GM12872 (cell line): ENCODE results near the gene FNDC3B.

Experiments
- TF ChIP-seq, protein P1 (sequence below): IDR thresholded peaks from 3 replicates; pipeline ENCODE4 v1.5.1; 2011; ENCODE audit warnings: low read depth, mild to moderate bottlenecking, low read length, moderate library complexity; ENCODE audit not compliant: insufficient read depth

The FNDC3B gene

GRCh38 chr3:172332256-172333041, 293.1 kb downstream of the FNDC3B start:
- TF ChIP-seq, protein P1, sequence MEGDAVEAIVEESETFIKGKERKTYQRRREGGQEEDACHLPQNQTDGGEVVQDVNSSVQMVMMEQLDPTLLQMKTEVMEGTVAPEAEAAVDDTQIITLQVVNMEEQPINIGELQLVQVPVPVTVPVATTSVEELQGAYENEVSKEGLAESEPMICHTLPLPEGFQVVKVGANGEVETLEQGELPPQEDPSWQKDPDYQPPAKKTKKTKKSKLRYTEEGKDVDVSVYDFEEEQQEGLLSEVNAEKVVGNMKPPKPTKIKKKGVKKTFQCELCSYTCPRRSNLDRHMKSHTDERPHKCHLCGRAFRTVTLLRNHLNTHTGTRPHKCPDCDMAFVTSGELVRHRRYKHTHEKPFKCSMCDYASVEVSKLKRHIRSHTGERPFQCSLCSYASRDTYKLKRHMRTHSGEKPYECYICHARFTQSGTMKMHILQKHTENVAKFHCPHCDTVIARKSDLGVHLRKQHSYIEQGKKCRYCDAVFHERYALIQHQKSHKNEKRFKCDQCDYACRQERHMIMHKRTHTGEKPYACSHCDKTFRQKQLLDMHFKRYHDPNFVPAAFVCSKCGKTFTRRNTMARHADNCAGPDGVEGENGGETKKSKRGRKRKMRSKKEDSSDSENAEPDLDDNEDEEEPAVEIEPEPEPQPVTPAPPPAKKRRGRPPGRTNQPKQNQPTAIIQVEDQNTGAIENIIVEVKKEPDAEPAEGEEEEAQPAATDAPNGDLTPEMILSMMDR, result peak; percentile 91

- TF ChIP-seq, protein P1, result no peak
Measured at GRCh38 chr3:172333042-172333377, 293.6 kb downstream of the FNDC3B start.

- TF ChIP-seq, protein P1, result no peak
Measured at GRCh38 chr3:172333692-172334457, 294.5 kb downstream of the FNDC3B start.

GRCh38 chr3:172334671-172335207, 295.4 kb downstream of the FNDC3B start:
- TF ChIP-seq, protein P1, result no peak

- TF ChIP-seq, protein P1, result no peak
Measured at GRCh38 chr3:172339892-172340291, 300.5 kb downstream of the FNDC3B start.

- TF ChIP-seq, protein P1, result no peak
Measured at GRCh38 chr3:172340583-172340982, 301.2 kb downstream of the FNDC3B start.

DNA sequence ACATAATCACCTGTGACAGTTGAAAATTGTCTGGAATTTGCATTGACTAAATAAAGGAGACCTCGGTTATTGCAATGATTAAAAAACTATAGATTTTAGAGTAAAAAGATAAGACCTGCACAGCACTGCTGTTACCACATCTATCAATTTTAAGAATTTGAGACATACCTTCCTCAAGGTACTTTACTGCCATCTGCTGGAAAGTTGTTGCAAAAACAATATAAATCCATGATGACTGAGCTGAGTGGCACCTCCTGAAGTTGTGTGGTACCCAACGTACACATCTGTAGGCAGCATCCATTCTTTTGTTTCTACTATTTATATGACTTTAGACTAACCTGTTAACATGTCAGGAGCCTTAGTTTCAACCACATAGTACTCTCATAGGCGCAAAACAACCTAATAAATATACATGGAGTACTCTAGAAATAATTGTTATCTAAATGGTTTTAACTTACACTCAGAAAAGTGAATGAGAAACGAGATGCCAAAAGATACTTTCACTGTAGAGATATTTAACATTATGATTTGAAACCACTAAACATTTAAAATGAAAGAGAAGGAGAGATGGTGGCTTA, 302.2 kb downstream of the FNDC3B start:
- TF ChIP-seq, protein P1, result peak; percentile 58
